HepG2 (cell line): ENCODE data around the gene STX1B. TPM values are rescaled to one million over a fixed set of nuclear protein-coding genes. Genes with fewer than 3 reads are reported as not detected.
A peak's percentile ranks its signal among the peaks of the same experiment; 100 is the strongest.

Experiments used
- AGO2 ChIP-seq: fragments of 200-400 bp; formaldehyde crosslinking; optimal IDR thresholded peaks from 2 replicates; pipeline ENCODE3; 2017; ENCODE audit warnings: mild to moderate bottlenecking, low read depth, low read length, moderate library complexity
- CENPT ChIP-seq: sonication (generic); formaldehyde crosslinking; IDR thresholded peaks from 2 replicates; pipeline ENCODE4 v1.8.0; 2022; ENCODE audit warnings: low read depth, mild to moderate bottlenecking, moderate library complexity, missing genetic modification reagents
- CSRNP1 ChIP-seq: sonication (generic); formaldehyde crosslinking; IDR thresholded peaks from 2 replicates; pipeline ENCODE4 v1.8.1; 2023; ENCODE audit warnings: mild to moderate bottlenecking, missing genetic modification reagents
- FOXA3 ChIP-seq: IDR thresholded peaks from 2 replicates; pipeline ENCODE4 v1.6.1; 2016; ENCODE audit warnings: missing genetic modification reagents, missing compliant biosample characterization
- LCORL ChIP-seq, 2 experiments: fragments of 450-650 bp in 1 of 2; sonication (generic) in 1 of 2; formaldehyde crosslinking in 1 of 2; IDR thresholded peaks; 2 replicates each; pipeline versions ENCODE4 v1.5.0 to v1.6.1; 2017 to 2020; ENCODE audit warnings: antibody characterized with exemption in 1 of 2, missing genetic modification reagents in 1 of 2
- NCOA1 ChIP-seq: sonication (generic); formaldehyde crosslinking; IDR thresholded peaks from 2 replicates; pipeline ENCODE4 v1.9.0; 2021; ENCODE audit warnings: missing genetic modification reagents
- NR2C2 ChIP-seq: sonication (generic); formaldehyde crosslinking; IDR thresholded peaks from 2 replicates; pipeline ENCODE4 v1.4.0; 2020; ENCODE audit warnings: missing genetic modification reagents, mild to moderate bottlenecking, moderate library complexity, borderline replicate concordance
- NR2F2 ChIP-seq: IDR thresholded peaks from 2 replicates; pipeline ENCODE4 v1.6.1; 2012; ENCODE audit warnings: low read depth, inconsistent platforms, borderline replicate concordance
- PATZ1 ChIP-seq: sonication (generic); formaldehyde crosslinking; IDR thresholded peaks from 2 replicates; pipeline ENCODE4 v1.4.0; 2020; ENCODE audit warnings: missing genetic modification reagents
- POLR2AphosphoS2 ChIP-seq: IDR thresholded peaks from 2 replicates; pipeline ENCODE4 v1.6.1; 2011; ENCODE audit warnings: low read depth, low read length, improper control_type of control experiment
- RARG ChIP-seq: sonication (generic); formaldehyde crosslinking; IDR thresholded peaks from 2 replicates; pipeline ENCODE4 v1.4.0; 2020; ENCODE audit warnings: low read depth, mild to moderate bottlenecking, missing genetic modification reagents
- SP5 ChIP-seq: IDR thresholded peaks from 2 replicates; pipeline ENCODE4 v1.6.1; 2016; ENCODE audit warnings: low read depth, borderline replicate concordance
- THRA ChIP-seq: sonication (generic); formaldehyde crosslinking; IDR thresholded peaks from 2 replicates; pipeline ENCODE4 v1.4.0; 2020; ENCODE audit warnings: missing genetic modification reagents, borderline replicate concordance
- ZBTB26 ChIP-seq: IDR thresholded peaks from 2 replicates; pipeline ENCODE4 v1.6.1; 2016; ENCODE audit warnings: missing compliant biosample characterization, missing genetic modification reagents, borderline replicate concordance
- ZNF672 ChIP-seq: sonication (generic); formaldehyde crosslinking; IDR thresholded peaks from 2 replicates; pipeline ENCODE4 v1.8.1; 2022; ENCODE audit warnings: missing genetic modification reagents
- ZNF788 ChIP-seq: sonication (generic); formaldehyde crosslinking; IDR thresholded peaks from 2 replicates; pipeline ENCODE4 v1.5.0; 2020; ENCODE audit warnings: mild to moderate bottlenecking, missing genetic modification reagents, borderline replicate concordance
- polyA plus RNA-seq, 8 experiments: library from polyadenylated mRNA; depleted of rRNA in 3 of 8; stranded (reverse) in 7 of 8; unstranded in 1 of 8; fragments of >200 nt; fragmentation: Illumina TruSeq in 4 of 8; extraction: Trizol in 4 of 8; gene quantifications; 2 replicates each; pipeline versions ENCODE4 v1.2.1 to v1.2.3, GENCODE V29; 2011 to 2016; ENCODE audit warnings: low read depth in 4 of 8, missing spikeins in 1 of 8, mixed read lengths in 1 of 8; ENCODE audit not compliant: insufficient read depth in 1 of 8
- total RNA-seq, 5 experiments: library from RNA; depleted of rRNA; stranded (reverse); fragments of >200 nt; fragmentation: Illumina TruSeq; extraction: Trizol; gene quantifications; 2 replicates each; pipeline ENCODE4 v1.2.3, GENCODE V29; 2016; ENCODE audit warnings: low read depth in 1 of 5
- TF ChIP-seq, protein P1 (sequence below): sonication (generic); formaldehyde crosslinking; IDR thresholded peaks from 2 replicates; pipeline ENCODE4 v1.5.0; 2020; ENCODE audit warnings: missing genetic modification reagents, mild to moderate bottlenecking, borderline replicate concordance
- TF ChIP-seq, protein P2 (sequence below): sonication (generic); formaldehyde crosslinking; IDR thresholded peaks from 2 replicates; pipeline ENCODE4 v1.8.0; 2023; ENCODE audit warnings: mild to moderate bottlenecking, missing genetic modification reagents

STX1B gene
- total and polyA plus RNA-seq, 2 of the 13 experiments (the other 11 are each of a cell fraction or from before 2014, with no cell fraction given) = 2.1 to 3.0 TPM

GRCh38 chr16:30986129-30986991, 24.1 kb downstream of the STX1B start (continued):
- TF ChIP-seq NR2C2 (0 out of 2 replicates have a peak, but pooled peaks have one; percentile 9), SP5 (CRISPR knock-in tag) (peak; percentile 42; the same call in 1 of the 2 replicates), NR2F2 (0 out of 2 replicates have a peak, but pooled peaks have one; percentile 48), ZNF788 (CRISPR knock-in tag) (peak; percentile 59; the same call in 1 of the 2 replicates), POLR2AphosphoS2 (no peak), THRA (peak; percentile 90; the same call in 1 of the 2 replicates), CSRNP1 (0 out of 2 replicates have a peak, but pooled peaks have one; percentile 3), ZBTB26 (no peak), LCORL (IDR thresholded peaks at IDR 0.05) (no peak), LCORL (CRISPR knock-in tag; IDR thresholded peaks at IDR 0.05) (no peak), AGO2 (peak; percentile 39), NCOA1 (CRISPR knock-in tag) (no peak), CENPT (0 out of 2 replicates have a peak, but pooled peaks have one; percentile 68), RARG (0 out of 2 replicates have a peak, but pooled peaks have one; percentile 12), ZNF672 (no peak), FOXA3 (peak; percentile 21; the same call in 1 of the 2 replicates), PATZ1 (peak; percentile 33; the same call in 1 of the 2 replicates)
- TF ChIP-seq, protein P1, sequence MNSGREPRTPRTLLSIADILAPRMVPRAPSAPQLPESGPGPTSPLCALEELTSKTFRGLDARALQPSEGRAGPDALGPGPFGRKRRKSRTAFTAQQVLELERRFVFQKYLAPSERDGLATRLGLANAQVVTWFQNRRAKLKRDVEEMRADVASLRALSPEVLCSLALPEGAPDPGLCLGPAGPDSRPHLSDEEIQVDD = 0 out of 2 replicates have a peak, but pooled peaks have one; percentile 21
- TF ChIP-seq, protein P2, sequence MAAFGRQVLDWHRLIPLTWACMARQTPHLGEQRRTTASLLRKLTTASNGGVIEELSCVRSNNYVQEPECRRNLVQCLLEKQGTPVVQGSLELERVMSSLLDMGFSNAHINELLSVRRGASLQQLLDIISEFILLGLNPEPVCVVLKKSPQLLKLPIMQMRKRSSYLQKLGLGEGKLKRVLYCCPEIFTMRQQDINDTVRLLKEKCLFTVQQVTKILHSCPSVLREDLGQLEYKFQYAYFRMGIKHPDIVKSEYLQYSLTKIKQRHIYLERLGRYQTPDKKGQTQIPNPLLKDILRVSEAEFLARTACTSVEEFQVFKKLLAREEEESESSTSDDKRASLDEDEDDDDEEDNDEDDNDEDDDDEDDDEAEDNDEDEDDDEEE = no peak
